GM18520 (cell line): ENCODE data around the gene LRRK1.

Source experiments
- ATAC-seq: cut with Tn5 transposase; IDR thresholded peaks from one replicate; pipeline ENCODE4 v1.9.1; 2021; ENCODE audit not compliant: unreplicated experiment

Gene LRRK1

DNA sequence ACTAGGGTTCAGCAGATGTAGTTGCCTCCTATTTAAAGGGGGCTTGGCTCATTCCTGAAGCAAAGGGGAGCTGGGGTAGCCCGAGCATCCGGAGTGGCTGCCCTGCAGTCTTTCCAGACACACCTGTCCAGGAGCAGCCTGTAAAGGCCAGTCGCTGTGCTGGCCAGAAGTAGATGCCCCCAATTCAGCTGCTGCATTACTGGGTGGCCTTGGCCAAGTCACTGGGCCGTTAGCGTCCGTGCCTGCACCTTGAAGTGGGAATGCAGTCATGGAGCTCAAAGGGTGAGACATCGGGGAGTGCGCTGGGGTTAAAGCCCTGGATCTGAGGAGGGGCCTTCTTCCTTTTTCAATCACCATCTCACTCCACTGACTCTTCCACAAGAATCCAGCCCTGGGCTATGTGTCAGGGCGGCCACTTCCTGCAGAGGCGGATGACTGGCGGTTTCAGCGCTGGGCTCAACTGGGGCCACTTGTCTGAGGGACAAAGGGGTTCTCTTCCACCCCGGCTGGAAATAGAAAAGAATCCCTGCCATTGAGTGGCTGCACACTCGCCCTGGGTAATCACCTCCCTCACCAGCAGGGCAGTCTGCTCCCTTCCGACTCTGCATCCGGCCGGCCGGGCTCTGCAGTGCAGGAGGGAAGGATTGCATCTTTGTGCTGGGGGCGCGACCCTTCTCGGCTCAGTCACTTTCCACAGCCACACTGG lies 27.7 kb upstream of the LRRK1 start:
- no peak for ATAC-seq

DNA sequence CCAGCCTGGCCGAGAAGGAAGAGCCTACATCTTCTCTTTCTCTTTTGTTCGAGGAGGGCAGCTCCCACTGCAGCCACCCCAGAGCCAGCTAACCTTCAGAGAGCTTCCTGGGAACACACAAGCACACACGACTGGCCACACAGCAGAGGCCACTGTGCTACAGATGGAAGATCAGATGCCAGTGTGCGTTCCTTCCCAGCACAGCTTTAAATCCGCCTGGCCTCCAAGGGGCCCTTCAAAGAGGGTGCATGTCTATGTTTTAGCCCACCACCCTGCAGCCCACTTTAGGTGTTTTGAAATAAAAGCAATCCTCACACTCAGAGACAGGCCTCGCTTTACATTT lies 27.2 kb upstream of the LRRK1 start:
- ATAC-seq = no peak

DNA sequence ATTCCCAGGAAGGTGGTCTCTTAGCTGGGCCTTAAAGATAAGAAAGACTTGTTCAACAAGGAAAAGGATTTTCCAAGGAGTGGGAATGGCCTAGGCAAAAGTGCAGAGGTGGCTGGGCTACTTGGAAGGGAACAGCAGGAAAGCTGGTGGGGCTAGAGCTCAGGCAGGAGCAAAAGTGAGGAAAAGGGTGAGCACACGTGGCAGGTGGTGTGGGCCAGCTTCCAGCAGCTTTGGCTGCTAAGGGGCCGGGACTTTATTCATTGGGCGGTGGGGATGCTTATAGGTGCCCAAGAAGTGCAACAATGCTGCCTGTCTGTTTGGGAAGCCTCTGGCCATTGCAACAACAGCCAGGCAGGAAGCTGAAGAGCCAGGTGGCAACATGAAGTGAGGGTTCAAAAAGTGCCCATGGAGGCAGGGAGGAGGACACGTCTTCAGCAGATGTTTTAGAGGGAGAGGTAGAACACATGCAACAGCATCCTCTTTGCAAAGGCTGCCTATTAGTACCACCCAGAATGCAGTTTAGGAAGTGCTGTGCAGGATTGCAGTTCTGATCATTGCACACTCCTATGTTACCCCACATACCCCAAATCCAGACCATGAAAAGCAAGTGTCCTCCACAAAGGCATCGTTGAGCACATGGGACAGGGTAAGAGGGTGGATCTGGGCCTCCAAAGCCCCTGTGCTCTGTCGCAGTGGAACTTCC lies 25.7 kb upstream of the LRRK1 start:
- ATAC-seq = no peak

DNA sequence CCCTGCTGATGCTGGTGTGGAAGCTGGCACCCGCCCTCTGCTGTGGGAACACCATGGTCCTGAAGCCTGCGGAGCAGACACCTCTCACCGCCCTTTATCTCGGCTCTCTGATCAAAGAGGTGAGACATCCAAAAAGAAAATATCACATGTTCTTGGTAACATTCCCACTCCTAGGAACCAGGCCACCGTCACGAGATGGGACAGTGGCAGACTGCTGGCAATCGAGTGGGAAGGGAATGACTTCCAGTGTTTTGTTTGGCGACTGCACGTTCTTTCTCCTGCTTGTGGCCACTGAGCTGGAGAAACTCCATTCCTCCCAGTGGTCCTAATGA lies 25.2 kb upstream of the LRRK1 start:
- ATAC-seq = no peak

DNA sequence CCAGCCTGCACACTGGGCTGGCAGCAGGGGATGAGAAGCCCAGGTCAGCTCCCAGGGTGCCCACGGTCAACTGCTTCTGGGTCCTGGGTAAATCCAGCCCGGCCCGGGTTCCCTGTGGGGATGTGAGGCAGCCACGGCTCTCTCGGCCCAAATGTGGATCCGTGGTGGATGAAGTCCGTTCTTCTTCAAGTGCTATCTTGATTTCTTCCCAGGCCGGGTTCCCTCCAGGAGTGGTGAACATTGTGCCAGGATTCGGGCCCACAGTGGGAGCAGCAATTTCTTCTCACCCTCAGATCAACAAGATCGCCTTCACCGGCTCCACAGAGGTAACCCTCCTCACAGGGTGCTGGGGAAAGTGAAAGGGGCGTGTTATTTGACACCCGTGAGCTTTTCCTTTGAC lies 23.4 kb upstream of the LRRK1 start:
- ATAC-seq = no peak

DNA sequence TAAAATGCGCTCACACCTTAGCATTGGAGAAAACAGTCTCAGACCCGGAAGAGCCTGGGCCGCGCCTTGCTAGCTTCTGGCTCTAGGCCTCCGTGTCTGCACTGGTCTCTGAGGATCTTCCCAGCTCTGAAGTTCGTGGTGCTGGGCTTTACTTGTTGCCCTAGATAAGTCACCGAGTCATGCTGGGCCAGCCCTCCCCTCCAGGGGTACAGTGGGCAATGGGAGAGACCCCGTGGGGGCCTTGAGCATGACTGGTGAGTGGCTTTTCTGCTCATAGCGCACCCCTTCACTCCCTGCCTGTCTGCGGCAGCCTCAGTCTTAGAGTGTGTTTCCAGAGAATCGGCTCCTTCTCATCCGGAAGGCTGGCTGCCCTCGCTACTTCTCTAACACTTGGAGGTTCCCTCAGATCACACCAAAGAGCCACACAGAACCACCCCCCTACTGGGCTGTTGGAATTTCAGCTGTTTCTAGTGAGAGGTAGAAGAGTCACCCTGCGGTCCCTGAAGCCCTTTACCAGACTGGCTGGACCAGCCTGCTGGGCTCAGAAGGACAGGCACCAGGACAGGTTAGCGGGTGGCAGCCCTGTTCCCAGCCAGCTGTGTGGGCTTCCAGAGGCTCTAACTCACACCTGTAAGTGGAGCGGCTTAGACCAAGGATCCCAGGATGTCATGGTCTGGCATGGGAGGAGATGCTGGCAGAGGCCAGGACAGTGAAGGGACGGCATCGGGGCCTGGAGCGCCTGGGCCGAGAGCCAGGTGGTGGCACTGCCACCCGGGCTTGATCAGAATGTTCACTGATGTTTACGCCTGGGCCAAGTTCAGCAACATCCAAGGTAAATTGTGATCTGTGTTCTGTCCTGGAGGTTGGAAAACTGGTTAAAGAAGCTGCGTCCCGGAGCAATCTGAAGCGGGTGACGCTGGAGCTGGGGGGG lies 21.7 kb upstream of the LRRK1 start:
- ATAC-seq = no peak

DNA sequence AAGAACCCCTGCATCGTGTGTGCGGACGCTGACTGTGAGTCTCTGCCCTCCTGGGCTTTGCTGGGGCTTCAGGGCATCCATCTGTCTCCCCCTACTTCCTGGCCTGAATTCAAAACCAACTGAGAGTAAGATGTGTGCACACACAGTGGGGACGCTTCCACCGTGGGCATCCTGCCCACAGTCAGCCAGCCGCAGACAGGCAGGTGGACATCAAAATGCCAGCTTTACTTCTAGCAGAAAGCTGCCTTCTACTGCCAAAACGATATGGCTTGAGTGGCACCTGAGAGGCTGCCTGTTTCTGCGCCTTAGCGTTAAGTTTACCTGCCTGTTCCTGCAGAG lies 21.0 kb upstream of the LRRK1 start:
- ATAC-seq = no peak

DNA sequence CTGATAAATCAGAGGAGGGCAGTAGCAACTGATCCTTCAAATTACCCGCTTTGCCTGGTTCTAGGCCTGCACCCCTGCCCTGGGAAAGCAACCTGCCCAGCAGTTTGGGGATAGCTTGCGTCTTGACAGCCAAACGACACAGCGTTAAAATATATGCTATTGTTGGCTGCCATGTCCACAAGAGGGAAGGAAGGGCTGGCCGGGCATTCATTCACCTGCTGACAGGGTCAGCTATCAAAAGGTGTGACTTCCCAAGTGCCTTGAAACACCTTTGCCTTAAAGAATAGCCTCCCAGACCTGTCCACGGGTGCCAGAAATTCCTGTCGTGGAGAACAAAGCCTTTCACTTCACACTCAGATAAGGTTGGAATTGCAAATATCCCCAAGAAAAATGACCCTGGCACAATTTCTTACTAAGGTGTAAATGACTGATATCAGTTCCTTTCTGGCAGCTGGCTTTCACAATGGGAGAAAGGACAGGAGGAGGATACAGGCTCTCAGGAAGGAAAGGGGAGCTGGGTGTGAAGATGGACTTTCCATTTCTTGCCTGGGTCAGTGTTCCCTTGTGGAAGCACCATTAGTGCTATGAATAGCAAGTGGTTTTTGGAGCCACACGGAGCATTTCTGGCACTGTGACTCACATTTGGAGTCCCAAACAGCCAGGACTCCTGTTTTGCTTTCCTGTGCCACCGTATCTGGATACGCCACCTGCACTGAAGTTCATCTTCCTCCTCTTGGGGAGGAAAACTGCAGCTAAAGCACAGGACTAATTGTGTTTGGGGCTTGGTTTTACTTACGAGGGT lies 20.3 kb upstream of the LRRK1 start:
- no peak for ATAC-seq

DNA sequence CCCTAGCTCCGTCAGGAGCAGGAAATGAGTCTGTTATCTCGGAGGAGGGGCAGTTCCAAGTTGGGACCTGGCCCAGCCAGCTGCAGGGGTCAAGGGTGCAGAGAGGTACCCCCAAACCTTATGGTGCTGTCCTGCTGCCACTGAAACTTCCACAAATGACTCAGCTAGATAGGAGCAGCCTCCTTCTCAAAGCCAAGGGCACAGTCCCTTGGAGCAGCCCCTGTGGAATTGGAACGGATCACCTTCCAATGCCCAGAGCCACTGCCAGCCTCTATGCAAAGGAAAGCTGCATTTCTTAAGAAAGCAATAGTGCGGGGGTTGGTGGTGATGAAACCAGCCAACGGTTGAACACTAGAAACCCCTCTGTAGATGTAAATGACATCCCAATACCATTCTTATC lies 19.6 kb upstream of the LRRK1 start:
- no peak for ATAC-seq

DNA sequence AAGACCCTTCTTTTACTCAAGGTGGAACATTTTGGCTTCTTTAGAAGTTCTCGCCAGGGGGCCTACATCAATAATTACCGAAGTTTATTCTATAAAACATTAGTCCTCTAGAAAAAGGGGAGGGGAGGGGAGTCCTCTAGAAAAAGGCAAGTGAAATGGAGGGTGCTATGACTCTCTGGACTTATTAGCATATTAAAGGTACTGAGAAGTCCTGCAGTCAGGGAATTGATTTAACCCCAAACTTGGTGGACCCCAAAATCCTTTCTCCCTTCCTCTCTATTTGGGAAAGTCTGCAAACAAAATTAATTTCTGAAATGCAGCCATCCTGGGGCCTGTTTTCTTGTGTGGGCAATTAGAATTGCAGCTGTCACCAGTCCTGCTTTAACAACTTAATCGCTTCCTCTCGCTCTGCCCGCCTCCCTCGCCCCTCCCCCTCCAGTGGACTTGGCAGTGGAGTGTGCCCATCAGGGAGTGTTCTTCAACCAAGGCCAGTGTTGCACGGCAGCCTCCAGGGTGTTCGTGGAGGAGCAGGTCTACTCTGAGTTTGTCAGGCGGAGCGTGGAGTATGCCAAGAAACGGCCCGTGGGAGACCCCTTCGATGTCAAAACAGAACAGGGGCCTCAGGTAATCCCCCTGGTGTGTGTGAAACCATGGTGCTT lies 18.9 kb upstream of the LRRK1 start:
- ATAC-seq = no peak

DNA sequence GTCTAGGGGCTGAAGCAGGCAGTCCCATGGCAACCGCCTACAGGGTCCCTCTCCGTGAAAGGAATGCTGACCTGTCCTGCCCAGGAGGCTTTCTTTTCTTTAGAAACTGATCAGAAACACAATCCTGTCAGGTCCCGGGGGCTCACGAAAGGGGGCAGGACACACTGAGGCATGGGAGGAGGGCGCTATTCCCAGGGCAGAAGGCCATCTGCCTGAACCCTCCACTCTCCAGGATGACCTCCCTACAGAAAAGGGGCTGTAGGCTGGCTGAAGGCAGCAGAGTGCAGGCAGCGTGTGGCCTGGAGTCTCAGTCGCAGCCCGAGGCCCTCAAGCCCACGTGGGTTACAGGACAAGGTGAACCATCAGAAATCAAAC lies 18.4 kb upstream of the LRRK1 start:
- no peak for ATAC-seq

DNA sequence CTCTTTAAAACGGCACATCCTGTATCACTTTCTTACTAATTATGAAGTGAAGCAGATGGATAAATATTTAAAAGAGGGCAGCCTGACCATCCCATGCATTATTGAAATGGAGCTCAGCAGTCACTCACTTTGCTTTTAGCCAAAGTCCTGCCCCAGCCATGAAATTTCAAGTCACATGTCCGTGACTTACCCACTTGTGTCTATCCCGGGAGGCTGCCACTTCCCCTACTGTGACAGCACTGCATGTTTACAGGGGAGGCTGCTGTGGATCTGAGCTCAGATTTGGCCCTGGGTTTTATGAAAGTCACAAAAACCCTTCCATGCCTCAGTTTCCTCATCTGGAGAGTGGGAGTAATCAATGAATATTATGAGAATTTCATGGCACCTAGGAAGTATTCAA lies 17.9 kb upstream of the LRRK1 start:
- ATAC-seq = no peak

DNA sequence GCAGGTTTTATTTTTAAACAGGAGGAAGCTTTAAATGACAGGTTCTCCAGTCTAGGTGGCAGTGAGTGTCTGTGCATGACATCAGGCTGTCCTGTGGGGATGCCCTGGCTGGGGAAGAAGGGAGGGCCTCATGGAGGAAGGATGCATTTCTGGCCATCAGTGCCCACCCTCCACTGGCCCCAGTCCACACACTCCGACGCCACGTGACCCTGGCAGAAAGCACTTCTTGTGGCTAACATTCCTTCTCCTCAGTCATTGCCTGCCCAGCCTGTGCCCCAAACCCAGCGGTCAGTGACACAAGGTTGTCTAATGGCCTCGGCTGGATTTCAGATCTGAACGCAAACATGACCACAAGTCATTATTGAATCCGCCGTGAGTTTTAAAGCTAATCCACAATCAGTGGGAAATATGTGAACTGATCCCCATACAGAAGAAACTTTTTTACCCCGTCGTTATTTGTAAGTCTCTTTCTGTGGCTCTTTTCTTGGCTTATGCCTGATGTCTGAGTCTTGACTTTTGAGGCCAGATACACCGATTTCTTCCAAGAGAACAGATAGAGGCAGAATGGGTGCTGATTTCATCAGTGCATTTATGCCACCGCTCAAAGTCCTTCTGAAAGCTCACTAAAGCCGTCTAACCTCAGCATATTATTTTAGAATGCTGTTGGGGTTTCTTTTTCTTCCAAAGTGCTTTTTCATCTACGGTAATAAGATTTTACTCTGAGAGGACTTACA lies 17.3 kb upstream of the LRRK1 start:
- no peak for ATAC-seq

DNA sequence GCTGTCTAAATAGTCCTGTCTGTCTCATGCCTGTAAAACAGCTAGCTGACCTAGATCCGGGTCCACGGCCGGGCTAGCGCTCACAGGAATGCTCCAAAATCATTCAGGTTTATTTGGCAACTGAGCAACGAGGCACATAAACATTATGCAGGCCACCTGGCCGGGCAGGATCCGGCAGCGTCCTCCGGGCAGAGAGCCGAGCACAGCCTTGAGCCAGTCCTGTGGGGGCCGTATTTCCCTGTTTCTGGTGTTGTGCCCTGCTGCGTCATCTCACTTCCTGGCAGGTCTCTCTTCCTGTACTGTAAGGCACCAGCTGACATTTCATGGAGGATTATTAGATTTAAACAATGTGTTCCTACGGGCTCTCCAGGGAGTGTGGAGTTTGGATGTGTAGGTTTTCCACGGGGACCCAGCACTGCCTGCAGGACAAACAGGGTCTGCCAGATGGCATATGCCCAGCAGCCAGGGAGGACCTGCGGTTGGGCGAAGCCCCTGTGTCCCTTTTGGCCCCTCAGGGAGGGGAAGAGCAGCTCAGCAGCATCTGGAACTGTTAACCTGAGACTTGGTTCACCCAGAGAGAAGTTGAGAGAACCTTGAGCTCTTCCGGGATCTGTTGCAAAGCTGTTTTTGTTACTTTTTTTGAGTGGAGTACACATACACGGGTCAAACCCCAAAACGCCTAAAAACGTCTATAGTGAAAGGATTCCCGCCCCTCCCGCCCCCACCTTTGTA lies 16.6 kb upstream of the LRRK1 start:
- no peak for ATAC-seq

DNA sequence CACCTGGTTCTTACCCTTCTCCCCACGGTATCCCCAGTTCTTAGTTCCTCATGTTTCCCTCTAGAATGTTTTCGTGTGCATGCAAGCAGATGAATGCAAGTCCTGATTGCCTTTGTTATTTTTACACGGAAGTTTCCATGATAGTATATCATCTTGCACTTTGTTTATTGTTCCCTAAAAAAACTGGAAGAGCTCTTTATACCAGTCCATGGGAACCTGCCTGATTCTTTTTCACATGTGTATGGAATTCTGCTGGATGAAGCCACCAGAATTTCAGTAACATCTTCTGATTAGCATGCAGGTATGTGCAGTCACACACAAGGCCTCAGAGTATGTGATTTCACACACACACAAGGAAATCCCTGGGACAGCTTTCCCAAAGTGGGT lies 16.0 kb upstream of the LRRK1 start:
- no peak for ATAC-seq

DNA sequence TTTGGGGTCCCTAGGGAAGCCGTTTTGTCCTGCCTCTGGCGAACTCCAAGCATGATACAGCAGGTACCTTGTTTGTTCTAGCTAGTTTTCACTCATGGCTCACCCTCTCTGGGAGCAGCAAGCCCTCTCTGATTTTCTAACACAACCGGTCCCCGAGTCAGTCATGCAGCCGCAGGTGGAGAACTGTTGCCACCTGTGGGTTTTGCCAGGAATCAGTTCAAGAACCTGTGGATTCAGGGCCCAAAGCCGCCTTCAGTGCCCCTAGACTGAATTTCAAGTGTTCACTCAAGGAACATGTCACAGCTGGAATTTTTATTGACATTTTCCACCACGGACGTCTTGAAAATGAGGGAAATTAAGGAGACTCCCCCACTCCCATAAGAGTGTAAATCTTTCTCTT lies 13.3 kb upstream of the LRRK1 start:
- ATAC-seq = no peak

DNA sequence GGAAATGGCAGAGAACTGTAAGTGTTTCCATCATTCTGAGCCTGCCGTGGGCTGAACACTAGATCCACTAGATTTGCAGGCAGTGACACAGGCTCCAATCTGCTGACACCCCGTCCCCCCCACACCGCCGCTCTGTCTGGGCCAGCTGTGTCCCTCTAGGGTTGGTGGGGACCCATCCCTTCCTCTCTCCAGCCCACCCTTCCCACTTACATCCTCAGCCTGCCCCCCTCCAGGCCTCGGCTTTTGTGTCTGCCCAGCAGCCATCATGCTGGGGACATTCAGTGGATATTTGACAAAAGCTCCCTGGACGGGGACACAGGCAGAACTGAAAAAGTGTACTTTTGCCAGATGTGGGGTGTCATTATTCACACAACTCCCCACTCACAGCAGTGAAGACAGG lies 10.7 kb upstream of the LRRK1 start:
- ATAC-seq = no peak

DNA sequence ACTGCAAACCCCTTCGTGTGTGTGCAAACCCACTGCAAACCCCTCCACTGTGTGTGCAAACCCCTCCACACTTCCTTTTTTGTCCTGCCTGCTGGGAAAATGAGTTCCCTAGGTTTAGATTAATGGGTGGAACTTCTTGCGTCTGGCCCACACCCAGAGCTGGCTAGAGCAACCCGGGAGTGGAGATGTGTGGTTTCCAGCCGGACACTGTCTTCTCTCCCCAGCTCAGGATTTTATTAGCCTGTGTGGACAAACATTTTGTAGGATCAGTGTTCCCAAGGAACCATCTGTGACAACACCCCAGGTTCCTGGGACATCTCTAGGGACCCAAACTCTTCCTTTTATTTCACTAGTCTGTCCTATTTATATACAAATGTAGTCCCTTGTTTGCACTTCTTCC lies 9.6 kb upstream of the LRRK1 start:
- no peak for ATAC-seq
